Endodermal cell (in vitro differentiated cells): ENCODE measurements around the gene DIPK1B. TPM values are rescaled to one million over a fixed set of nuclear protein-coding genes. Genes with fewer than 3 reads are reported as not detected.

Experiments
- DNase-seq: peaks from one replicate; pipeline ENCODE4 v3.0.0-alpha.2; 2017
- H3K27ac ChIP-seq: 2 replicates; pipeline ENCODE4 v1.5.1; 2013; ENCODE audit warnings: mild to moderate bottlenecking, low read depth, low read length, moderate library complexity
- H3K27me3 ChIP-seq: 2 replicates; pipeline ENCODE4 v1.6.1; 2013; ENCODE audit warnings: mild to moderate bottlenecking, low read length, moderate library complexity; ENCODE audit not compliant: insufficient read depth, control insufficient read depth, poor library complexity, severe bottlenecking
- H3K36me3 ChIP-seq: 2 replicates; pipeline ENCODE4 v1.7.0; 2013; ENCODE audit warnings: mild to moderate bottlenecking, low read length, moderate library complexity; ENCODE audit not compliant: control insufficient read depth, insufficient read depth
- H3K4me1 ChIP-seq: one replicate; pipeline ENCODE4 v1.7.0; 2013; ENCODE audit warnings: low read length; ENCODE audit not compliant: control insufficient read depth, insufficient read depth
- H3K4me3 ChIP-seq: 2 replicates; pipeline ENCODE4 v1.5.1; 2013; ENCODE audit warnings: mild to moderate bottlenecking, low read length, moderate library complexity
- H3K9ac ChIP-seq: 2 replicates; pipeline ENCODE4 v1.6.1; 2013; ENCODE audit warnings: mild to moderate bottlenecking, low read length, moderate library complexity; ENCODE audit not compliant: poor library complexity, severe bottlenecking; ENCODE audit errors: extremely low read depth
- H3K9me3 ChIP-seq: 2 replicates; pipeline ENCODE4 v1.6.1; 2013; ENCODE audit warnings: mild to moderate bottlenecking, low read length, moderate library complexity; ENCODE audit not compliant: control insufficient read depth
- H3K27ac Mint-ChIP-seq: 2 replicates; pipeline ENCODE4 v1.8.0; 2020; ENCODE audit warnings: mixed read lengths
- H3K27me3 Mint-ChIP-seq: 2 replicates; pipeline ENCODE4 v1.8.0; 2021; ENCODE audit warnings: mild to moderate bottlenecking, mixed read lengths; ENCODE audit not compliant: insufficient read depth
- H3K36me3 Mint-ChIP-seq: 2 replicates; pipeline ENCODE4 v1.8.0; 2020; ENCODE audit warnings: low read depth, mixed read lengths
- H3K4me1 Mint-ChIP-seq: 2 replicates; pipeline ENCODE4 v1.8.0; 2020; ENCODE audit warnings: mixed read lengths
- H3K4me3 Mint-ChIP-seq: 2 replicates; pipeline ENCODE4 v1.8.0; 2020; ENCODE audit warnings: mild to moderate bottlenecking, moderate library complexity, mixed read lengths
- H3K9me3 Mint-ChIP-seq: 2 replicates; pipeline ENCODE4 v1.8.0; 2020; ENCODE audit warnings: mild to moderate bottlenecking, mixed read lengths
- WGBS, 2 experiments: methylation state at CpG; one replicate each; pipeline versions ENCODE4 v1.1.5 to v1.1.7; 2013; ENCODE audit warnings: missing lambda C conversion rate in 2 of 2, mixed read lengths in 1 of 2; ENCODE audit not compliant: insufficient coverage in 1 of 2, insufficient read length in 1 of 2; 5-methylcytosine and 5-hydroxymethylcytosine counted together
- total RNA-seq, 2 donors: library from RNA; stranded (reverse); fragmentation: NEBNext Ultra II Directional in 1 of 2; extraction: Animal tissue kit (Norgen Biotek cat#: 25700) in 1 of 2; gene quantifications; 2 replicates in 1 of 2; 3 replicates in 1 of 2; pipeline ENCODE4 v1.2.1, GENCODE V29; 2021
- TF ChIP-seq, protein P1 (sequence below): fragments of 200-600 bp; sonication (generic); conservative IDR thresholded peaks from 2 replicates; pipeline ENCODE4 v1.5.0; 2021; ENCODE audit warnings: antibody characterized with exemption, mild to moderate bottlenecking

DIPK1B gene
- total RNA-seq, 2 donors from 2014 or later, result 35.1 to 45.4 TPM

DNA sequence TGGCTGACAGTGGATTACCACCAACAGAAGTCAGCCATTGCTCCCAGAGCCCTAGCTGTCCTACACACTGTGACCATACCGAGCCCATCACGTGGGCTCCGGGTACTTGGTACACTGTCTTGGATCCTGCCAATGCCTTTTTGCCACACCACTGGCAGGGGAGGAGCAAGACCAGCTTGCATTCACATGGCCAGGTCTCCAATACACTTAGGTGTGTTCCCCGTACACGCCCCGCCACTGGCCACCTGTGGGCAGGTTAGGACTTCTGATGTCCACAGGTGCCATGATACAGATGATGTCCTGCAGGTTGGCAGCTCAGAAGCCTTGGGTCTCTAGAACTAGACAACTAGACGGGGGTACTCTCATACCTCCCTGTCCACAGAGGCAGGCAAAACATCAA, 5.4 kb upstream of the DIPK1B start:
- 95 to 97% methylated on average over 6 to 7 of the region's 7 CpGs for WGBS, 2 experiments
- Histone ChIP-seq H3K36me3 (no peaks in the 10 kb centered on the region), H3K4me1 (no peaks in the 10 kb centered on the region), H3K9ac (no peak overlapping the region), H3K27ac (no peak overlapping the region), H3K9me3 (no peaks in the 10 kb centered on the region), H3K27me3 (peaks cover 17% of the 10 kb centered on the region), H3K4me3 (no peak overlapping the region)
- no peak overlapping the region for H3K27ac Mint-ChIP-seq
- TF ChIP-seq, protein P1, sequence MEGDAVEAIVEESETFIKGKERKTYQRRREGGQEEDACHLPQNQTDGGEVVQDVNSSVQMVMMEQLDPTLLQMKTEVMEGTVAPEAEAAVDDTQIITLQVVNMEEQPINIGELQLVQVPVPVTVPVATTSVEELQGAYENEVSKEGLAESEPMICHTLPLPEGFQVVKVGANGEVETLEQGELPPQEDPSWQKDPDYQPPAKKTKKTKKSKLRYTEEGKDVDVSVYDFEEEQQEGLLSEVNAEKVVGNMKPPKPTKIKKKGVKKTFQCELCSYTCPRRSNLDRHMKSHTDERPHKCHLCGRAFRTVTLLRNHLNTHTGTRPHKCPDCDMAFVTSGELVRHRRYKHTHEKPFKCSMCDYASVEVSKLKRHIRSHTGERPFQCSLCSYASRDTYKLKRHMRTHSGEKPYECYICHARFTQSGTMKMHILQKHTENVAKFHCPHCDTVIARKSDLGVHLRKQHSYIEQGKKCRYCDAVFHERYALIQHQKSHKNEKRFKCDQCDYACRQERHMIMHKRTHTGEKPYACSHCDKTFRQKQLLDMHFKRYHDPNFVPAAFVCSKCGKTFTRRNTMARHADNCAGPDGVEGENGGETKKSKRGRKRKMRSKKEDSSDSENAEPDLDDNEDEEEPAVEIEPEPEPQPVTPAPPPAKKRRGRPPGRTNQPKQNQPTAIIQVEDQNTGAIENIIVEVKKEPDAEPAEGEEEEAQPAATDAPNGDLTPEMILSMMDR, result no peak
- no peak overlapping the region for H3K4me3 Mint-ChIP-seq
- no peaks in the 10 kb centered on the region for H3K9me3 Mint-ChIP-seq
- peaks cover 12% of the 10 kb centered on the region for H3K27me3 Mint-ChIP-seq
- peaks cover 2% of the 10 kb centered on the region for H3K4me1 Mint-ChIP-seq
- no peaks in the 10 kb centered on the region for H3K36me3 Mint-ChIP-seq
- DNase-seq, result no peak

DNA sequence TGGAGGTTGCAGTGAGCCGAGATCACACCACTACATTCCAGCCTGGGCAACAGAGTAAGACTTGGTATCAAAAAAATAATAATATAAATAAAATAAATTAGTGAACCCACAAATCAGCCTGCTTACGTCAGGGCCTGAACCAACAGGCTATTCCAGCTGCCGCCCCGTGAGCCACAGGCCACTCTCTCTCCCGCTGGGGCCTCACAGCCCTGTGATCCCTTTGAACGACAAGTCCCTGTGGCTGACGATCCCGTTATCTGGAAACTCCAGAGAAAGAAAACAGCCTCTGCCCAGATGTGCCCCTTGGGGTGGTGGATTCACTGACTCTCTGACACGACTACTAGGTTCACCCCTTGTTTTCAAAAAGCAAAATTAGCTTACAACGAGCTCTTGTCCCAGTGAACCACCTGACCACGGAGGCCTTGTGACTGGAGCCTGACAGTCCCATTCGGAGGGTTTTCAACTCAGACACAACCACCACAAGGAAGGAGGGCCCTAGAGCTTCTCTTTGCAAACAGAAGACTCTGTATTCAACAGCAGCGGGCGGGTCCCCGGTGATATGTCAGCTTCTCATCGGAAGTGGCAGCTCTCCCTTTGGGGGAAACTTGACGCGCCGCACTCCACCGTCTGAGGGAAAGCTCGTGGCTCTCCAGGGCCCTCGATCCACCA, 4.4 kb upstream of the DIPK1B start:
- Histone ChIP-seq H3K9ac (no peak overlapping the region), H3K27ac (no peak overlapping the region), H3K4me1 (no peaks in the 10 kb centered on the region), H3K36me3 (no peaks in the 10 kb centered on the region), H3K27me3 (peaks cover 17% of the 10 kb centered on the region), H3K9me3 (no peaks in the 10 kb centered on the region), H3K4me3 (no peak overlapping the region)
- Mint-ChIP-seq H3K4me1 (peaks cover 2% of the 10 kb centered on the region), H3K36me3 (no peaks in the 10 kb centered on the region), H3K9me3 (no peaks in the 10 kb centered on the region), H3K27me3 (peaks cover 12% of the 10 kb centered on the region), H3K4me3 (no peak overlapping the region), H3K27ac (no peak overlapping the region)
- DNase-seq, result peak; percentile 40
- 85 to 88% methylated on average over 17 to 21 of the region's 22 CpGs for WGBS, 2 experiments
- TF ChIP-seq, protein P1, result no peak

DNA sequence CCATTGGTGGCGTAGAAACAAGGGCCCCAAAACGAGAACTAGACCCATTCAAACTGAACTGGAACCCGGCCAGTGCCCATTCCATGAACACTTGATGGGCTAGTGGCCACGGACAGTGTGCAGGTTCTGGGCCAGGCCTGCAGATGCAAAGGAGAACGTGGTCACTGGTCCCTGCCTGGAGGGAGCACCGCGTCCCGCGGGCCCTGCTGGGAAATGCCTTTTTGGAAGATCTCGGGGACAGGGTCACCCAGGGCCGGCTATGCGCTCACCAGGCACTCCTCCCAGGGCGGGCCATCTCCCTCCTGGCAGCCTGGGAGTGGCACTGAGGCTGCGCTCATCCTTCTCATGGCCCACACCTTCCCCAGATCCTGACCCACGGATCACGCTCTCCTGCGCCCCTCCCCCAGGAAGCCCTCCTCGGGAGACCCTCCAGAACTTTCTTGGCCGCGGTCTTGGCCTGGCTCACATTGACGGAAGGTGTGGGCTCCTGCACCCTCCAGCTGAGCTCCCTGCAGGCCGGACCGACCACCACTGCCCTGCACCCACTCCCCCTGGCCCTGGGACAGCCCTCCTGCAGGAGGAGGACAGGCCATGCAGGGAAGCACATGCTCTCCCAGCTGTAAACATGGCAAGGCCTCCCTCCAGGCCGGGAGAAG, 2.8 kb upstream of the DIPK1B start:
- no peak overlapping the region for H3K9ac ChIP-seq
- Mint-ChIP-seq H3K27me3 (peaks cover 12% of the 10 kb centered on the region), H3K9me3 (no peaks in the 10 kb centered on the region), H3K27ac (no peak overlapping the region), H3K4me3 (no peak overlapping the region), H3K4me1 (peaks cover 2% of the 10 kb centered on the region), H3K36me3 (no peaks in the 10 kb centered on the region)
- TF ChIP-seq, protein P1, result no peak
- peak; percentile 45 for DNase-seq
- H3K4me1 ChIP-seq, result no peaks in the 10 kb centered on the region
- H3K27ac ChIP-seq, result no peak overlapping the region
- WGBS, 2 experiments, result 94% methylated on average over 24 of the region's 24 CpGs
- no peak overlapping the region for H3K4me3 ChIP-seq
- H3K27me3 ChIP-seq, result peaks cover 17% of the 10 kb centered on the region
- no peaks in the 10 kb centered on the region for H3K9me3 ChIP-seq
- no peaks in the 10 kb centered on the region for H3K36me3 ChIP-seq
